Measurements from ENCODE around the gene TMEM132E.

TMEM132E gene

DNA sequence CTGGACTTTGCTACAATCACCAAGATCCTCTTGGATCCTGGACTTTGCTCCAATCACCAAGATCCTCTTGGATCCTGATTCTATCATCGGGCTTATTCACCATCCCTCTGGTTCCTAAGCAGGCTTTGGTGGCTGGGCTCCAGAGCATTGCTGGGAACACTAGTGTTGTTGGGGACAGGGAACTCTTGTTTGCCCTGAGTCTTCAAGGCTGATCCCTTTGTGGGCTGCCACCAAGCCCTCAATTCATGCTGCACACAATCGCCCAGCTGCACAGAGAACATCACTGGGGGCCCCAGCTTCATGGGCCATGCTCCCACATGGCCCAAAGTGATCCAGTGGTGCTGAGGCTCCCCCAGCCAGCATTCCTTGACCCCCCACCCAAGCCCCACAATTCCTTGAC, 88.3 kb downstream of the TMEM132E start:
- H3K4me1 ChIP-seq (ENCODE audit: control insufficient read depth, insufficient read depth, low read length) = no peaks in the 10 kb centered on the region
- H3K27ac ChIP-seq (ENCODE audit: low read depth, low read length) = no peak overlapping the region
- H3K27me3 ChIP-seq (ENCODE audit: control insufficient read depth, insufficient read depth, low read length) = peaks cover 3% of the 10 kb centered on the region
- H3K9ac ChIP-seq (ENCODE audit: low read length) = no peak overlapping the region
- no peaks in the 10 kb centered on the region for H3K36me3 ChIP-seq (ENCODE audit: control insufficient read depth, insufficient read depth, low read length)
- H3K4me3 ChIP-seq (ENCODE audit: low read length) = no peak overlapping the region

DNA sequence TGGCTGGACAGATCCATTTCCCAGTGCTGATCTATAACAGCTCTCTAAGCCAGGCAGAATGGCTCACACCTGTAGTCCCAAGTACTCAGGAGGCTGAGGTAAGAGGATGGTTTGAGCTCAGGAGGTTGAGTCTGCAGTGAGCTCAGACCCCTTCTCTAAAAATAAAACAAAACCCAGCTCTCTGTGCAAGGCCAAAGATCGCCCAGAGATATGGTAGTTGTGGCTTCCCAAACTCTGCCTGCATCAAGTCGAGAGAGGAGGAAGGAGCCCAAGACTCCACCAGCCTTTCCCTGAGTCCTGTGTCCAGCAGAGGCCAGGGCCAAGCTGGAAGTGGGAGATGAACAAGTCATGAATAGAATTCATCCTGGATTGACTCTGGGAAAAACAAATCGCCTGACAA, 88.8 kb downstream of the TMEM132E start:
- Histone ChIP-seq H3K4me1 (ENCODE audit: control insufficient read depth, insufficient read depth, low read length) (no peaks in the 10 kb centered on the region), H3K27me3 (ENCODE audit: control insufficient read depth, insufficient read depth, low read length) (peaks cover 3% of the 10 kb centered on the region), H3K9ac (ENCODE audit: low read length) (no peak overlapping the region), H3K27ac (ENCODE audit: low read depth, low read length) (no peak overlapping the region), H3K4me3 (ENCODE audit: low read length) (no peak overlapping the region), H3K36me3 (ENCODE audit: control insufficient read depth, insufficient read depth, low read length) (no peaks in the 10 kb centered on the region)

DNA sequence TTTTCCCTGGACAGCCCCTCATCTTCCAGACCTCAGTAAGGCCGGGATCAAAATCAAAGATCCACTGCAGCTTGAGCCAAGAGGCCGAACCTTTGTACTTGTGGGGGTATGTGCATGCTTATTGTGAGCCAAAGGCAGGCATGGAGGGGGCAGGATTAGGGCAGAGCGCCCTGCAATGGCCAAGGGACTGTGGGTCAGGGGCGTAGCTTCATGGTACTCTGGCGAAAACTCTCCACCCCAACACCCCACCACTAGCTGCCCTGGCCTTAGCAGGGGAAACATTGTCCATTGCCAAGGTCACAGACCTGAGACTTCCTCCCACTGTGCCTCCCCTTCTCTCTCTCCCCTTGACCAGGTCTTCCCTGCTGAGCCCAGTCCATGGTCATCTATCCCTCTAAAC, 90.1 kb downstream of the TMEM132E start:
- Histone ChIP-seq H3K36me3 (ENCODE audit: control insufficient read depth, insufficient read depth, low read length) (no peaks in the 10 kb centered on the region), H3K27me3 (ENCODE audit: control insufficient read depth, insufficient read depth, low read length) (peaks cover 3% of the 10 kb centered on the region), H3K4me3 (ENCODE audit: low read length) (no peak overlapping the region), H3K4me1 (ENCODE audit: control insufficient read depth, insufficient read depth, low read length) (no peaks in the 10 kb centered on the region), H3K9ac (ENCODE audit: low read length) (no peak overlapping the region), H3K27ac (ENCODE audit: low read depth, low read length) (no peak overlapping the region)

DNA sequence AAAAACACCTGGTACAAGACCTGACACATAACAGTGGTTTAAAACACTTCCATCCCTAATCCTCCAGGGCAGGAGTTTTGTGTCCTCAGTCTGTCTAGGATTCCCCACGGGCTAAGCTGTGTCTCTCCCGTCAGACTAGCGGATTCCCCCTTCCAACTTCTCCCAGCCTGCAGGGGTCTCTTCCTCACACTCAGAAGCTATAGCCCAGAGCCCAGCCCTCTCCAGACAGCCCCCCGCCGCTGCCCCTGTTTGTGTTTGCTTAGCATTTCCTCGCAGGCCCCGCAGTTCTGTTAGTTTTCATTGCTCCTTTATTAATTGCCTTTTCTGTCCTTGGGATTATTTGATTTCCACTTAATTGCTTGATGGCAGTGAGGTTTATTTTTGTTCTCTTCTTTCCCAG, 91.2 kb downstream of the TMEM132E start:
- no peaks in the 10 kb centered on the region for H3K36me3 ChIP-seq (ENCODE audit: control insufficient read depth, insufficient read depth, low read length)
- no peak overlapping the region for H3K9ac ChIP-seq (ENCODE audit: low read length)
- H3K27ac ChIP-seq (ENCODE audit: low read depth, low read length) = no peak overlapping the region
- no peak overlapping the region for H3K4me3 ChIP-seq (ENCODE audit: low read length)
- H3K27me3 ChIP-seq (ENCODE audit: control insufficient read depth, insufficient read depth, low read length) = no peaks in the 10 kb centered on the region
- no peaks in the 10 kb centered on the region for H3K4me1 ChIP-seq (ENCODE audit: control insufficient read depth, insufficient read depth, low read length)

DNA sequence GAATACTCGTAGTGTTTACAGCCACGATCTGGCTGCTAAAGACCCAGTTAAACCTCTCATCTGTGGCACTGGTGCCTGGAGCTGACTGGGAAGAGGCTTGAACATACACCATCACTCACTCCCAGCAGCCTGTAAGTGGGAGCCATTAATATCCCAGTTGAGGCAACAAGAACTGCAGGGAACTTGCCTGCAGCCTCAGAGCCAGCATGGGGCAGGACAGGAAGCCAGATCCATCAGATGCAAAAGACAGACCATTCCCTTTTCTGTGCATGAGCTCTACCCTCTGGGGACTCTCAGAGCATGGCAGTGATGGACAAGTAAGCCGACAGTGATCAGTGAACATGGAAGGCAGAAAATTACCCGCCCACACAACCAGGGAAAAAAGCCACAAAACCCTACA, 91.8 kb downstream of the TMEM132E start:
- H3K27me3 ChIP-seq (ENCODE audit: control insufficient read depth, insufficient read depth, low read length) = no peaks in the 10 kb centered on the region
- no peak overlapping the region for H3K27ac ChIP-seq (ENCODE audit: low read depth, low read length)
- H3K36me3 ChIP-seq (ENCODE audit: control insufficient read depth, insufficient read depth, low read length) = no peaks in the 10 kb centered on the region

DNA sequence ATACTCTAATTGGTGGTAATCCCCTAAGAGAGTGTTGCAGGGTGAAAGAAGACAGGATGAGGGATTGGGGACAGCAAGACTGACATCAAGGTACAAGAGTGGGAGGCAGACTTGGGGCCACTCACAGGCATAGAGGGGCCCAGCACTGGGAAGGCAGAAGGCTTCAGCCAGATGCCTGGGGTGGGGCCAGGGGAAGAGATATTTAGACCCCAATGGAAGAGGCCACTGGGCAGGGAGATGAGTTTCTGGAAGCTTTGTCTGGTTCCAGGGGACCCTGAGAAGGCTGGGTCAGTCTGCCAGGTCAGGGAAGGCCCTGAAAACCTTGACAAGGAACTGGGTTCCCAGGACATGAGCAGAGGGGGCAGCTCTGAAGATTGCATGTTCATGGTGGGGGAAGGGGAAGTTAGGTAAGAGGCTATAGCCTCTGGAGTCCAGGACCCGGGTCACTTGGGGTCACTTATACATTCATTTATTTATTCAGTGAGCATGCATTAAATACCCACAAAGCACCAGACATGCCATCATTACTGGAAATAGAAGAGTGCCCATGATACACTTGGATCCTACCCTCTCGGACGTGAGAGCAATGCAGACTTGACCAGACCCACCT, 92.9 kb downstream of the TMEM132E start:
- Histone ChIP-seq H3K27ac (ENCODE audit: low read depth, low read length) (no peak overlapping the region), H3K9ac (ENCODE audit: low read length) (no peak overlapping the region), H3K4me1 (ENCODE audit: control insufficient read depth, insufficient read depth, low read length) (no peaks in the 10 kb centered on the region), H3K36me3 (ENCODE audit: control insufficient read depth, insufficient read depth, low read length) (no peaks in the 10 kb centered on the region), H3K4me3 (ENCODE audit: low read length) (no peak overlapping the region), H3K27me3 (ENCODE audit: control insufficient read depth, insufficient read depth, low read length) (no peaks in the 10 kb centered on the region)

More for the DNA sequence above, 91.8 kb downstream of the TMEM132E start:
- no peak overlapping the region for H3K4me3 ChIP-seq (ENCODE audit: low read length)
- H3K4me1 ChIP-seq (ENCODE audit: control insufficient read depth, insufficient read depth, low read length) = no peaks in the 10 kb centered on the region
- H3K9ac ChIP-seq (ENCODE audit: low read length) = no peak overlapping the region

DNA sequence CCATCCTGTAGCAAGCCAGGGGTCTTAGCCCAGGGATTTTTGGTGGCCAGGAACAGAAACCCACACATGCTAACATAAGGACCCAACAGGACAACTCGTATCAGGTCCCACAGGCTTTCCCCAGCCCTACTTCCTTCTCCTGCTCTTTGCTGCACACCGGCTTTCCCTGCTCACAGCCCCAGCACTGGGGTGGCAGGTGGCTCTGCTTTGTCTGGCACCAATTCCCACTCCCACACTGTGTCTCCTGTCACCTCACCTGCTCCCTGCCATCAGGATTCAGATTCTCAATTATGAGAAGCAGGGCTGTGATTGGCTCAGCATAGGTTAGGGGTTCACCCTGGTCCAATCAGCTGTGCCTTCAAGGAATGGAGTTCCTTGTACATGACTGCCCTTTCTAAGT, 94.1 kb downstream of the TMEM132E start:
- Histone ChIP-seq H3K27me3 (ENCODE audit: control insufficient read depth, insufficient read depth, low read length) (no peaks in the 10 kb centered on the region), H3K36me3 (ENCODE audit: control insufficient read depth, insufficient read depth, low read length) (no peaks in the 10 kb centered on the region), H3K4me3 (ENCODE audit: low read length) (no peak overlapping the region), H3K27ac (ENCODE audit: low read depth, low read length) (no peak overlapping the region), H3K9ac (ENCODE audit: low read length) (no peak overlapping the region), H3K4me1 (ENCODE audit: control insufficient read depth, insufficient read depth, low read length) (no peaks in the 10 kb centered on the region)

DNA sequence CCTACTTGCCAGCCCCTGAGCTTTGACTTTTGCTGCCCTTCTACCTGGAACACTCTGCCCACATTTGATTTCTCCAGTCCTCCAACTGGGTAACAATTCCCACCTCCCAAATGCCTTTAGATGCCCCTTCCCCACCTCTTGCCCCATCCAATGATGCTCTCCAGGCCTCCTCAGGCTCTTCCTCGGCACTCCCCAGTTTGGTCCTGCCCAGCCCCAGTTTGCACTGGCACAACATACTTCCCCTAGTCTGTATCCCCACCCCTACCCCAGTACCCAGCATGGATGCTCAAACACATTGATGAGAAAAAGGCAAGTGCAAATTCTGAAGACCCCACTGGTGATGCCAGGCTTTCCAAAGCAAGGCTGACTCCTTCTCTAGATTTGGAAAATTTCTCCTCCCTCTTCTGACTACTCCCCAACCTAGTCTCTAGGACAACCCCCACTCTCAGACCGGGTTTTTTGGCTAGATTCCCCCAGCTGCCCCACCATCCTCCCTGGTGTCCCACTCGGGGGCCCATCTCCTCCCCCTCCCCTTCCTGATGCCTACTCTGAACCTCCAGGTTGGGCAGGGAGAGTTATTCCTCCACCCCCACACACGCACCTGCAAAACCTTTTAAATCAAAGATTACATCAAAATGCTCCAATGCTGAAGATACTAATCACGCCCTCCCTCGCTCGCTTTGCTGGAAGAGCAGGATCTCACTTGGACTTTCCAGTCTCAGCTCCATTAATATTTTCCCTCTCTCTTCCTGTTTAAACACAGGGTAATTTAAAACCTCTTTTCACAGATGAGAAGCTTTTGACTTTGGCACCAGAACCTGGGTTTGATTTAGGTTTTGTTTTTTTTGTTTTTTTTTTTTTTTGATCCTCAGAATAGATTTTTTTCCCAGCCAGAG, 94.9 kb downstream of the TMEM132E start:
- no peaks in the 10 kb centered on the region for H3K27me3 ChIP-seq (ENCODE audit: control insufficient read depth, insufficient read depth, low read length)
- no peak overlapping the region for H3K27ac ChIP-seq (ENCODE audit: low read depth, low read length)
- H3K36me3 ChIP-seq (ENCODE audit: control insufficient read depth, insufficient read depth, low read length) = no peaks in the 10 kb centered on the region
- no peaks in the 10 kb centered on the region for H3K4me1 ChIP-seq (ENCODE audit: control insufficient read depth, insufficient read depth, low read length)
- H3K9ac ChIP-seq (ENCODE audit: low read length) = no peak overlapping the region
- H3K4me3 ChIP-seq (ENCODE audit: low read length) = no peak overlapping the region

DNA sequence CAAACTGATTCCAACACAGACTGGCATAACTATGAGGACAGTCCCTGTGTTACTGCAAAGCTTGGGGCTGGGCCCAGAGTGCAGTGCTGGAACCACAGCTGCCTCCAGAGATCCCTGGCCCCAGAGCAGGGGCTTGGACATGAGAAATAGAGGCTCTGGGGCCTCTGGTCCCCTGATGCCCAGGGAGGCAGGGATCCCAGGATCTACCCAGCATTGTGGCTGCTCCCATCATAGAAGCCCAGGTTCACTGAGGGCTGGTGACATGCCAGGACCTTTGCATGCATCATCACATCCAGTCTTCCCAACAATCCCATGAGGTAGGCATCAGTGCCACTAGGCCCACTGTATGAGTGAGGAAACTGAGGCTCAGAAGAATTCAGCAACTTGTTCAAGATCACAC, 95.8 kb downstream of the TMEM132E start:
- Histone ChIP-seq H3K27ac (ENCODE audit: low read depth, low read length) (no peak overlapping the region), H3K4me1 (ENCODE audit: control insufficient read depth, insufficient read depth, low read length) (no peaks in the 10 kb centered on the region), H3K36me3 (ENCODE audit: control insufficient read depth, insufficient read depth, low read length) (no peaks in the 10 kb centered on the region)

DNA sequence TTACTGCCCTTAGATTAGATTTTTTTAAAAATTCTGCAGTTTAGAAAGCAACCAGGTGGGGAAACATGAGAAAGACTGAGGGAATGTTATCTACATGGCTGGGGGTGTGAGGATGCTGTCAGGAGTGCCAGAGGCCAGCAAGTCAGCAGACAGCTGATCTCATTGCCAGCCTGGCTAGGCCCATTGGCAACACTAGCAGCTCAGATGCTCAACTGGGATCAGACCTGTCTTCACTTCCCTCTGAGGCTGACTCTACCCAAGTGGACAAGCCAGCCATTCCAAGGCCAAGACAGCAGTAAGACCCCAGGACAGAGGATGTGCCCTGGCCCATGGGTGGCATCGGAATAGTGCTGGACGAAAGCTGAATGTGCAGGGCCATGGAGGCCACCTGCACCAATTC, 96.2 kb downstream of the TMEM132E start:
- no peaks in the 10 kb centered on the region for H3K36me3 ChIP-seq (ENCODE audit: control insufficient read depth, insufficient read depth, low read length)
- H3K4me1 ChIP-seq (ENCODE audit: control insufficient read depth, insufficient read depth, low read length) = no peaks in the 10 kb centered on the region
- no peaks in the 10 kb centered on the region for H3K27me3 ChIP-seq (ENCODE audit: control insufficient read depth, insufficient read depth, low read length)
- H3K9ac ChIP-seq (ENCODE audit: low read length) = no peak overlapping the region
- H3K4me3 ChIP-seq (ENCODE audit: low read length) = no peak overlapping the region
- H3K27ac ChIP-seq (ENCODE audit: low read depth, low read length) = no peak overlapping the region

More for the DNA sequence above, 95.8 kb downstream of the TMEM132E start:
- Histone ChIP-seq H3K27me3 (ENCODE audit: control insufficient read depth, insufficient read depth, low read length) (no peaks in the 10 kb centered on the region), H3K9ac (ENCODE audit: low read length) (no peak overlapping the region), H3K4me3 (ENCODE audit: low read length) (no peak overlapping the region)

DNA sequence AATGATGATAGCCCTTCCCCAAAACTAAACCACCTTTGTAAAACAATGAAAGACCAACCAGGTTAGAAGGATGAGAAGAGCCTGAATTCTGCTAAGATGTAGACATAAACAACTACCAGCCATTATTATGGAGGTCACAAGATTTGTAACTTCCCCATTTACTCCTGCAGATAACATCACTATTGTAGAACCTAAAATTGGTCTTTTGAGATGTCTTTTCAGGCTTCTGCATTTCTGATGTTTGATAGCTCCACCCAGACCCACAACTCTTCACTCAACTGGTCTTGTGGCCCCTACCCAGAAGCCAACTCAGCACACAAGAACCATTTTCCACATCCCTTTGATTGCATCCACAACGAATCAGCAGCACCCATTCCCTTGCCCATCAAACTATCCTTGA, 100.8 kb downstream of the TMEM132E start:
- no peak overlapping the region for H3K4me3 ChIP-seq (ENCODE audit: low read length)
- H3K27ac ChIP-seq (ENCODE audit: low read depth, low read length) = no peak overlapping the region
- H3K4me1 ChIP-seq (ENCODE audit: control insufficient read depth, insufficient read depth, low read length) = no peaks in the 10 kb centered on the region
- H3K36me3 ChIP-seq (ENCODE audit: control insufficient read depth, insufficient read depth, low read length) = no peaks in the 10 kb centered on the region
- H3K27me3 ChIP-seq (ENCODE audit: control insufficient read depth, insufficient read depth, low read length) = no peaks in the 10 kb centered on the region
- H3K9ac ChIP-seq (ENCODE audit: low read length) = no peak overlapping the region

DNA sequence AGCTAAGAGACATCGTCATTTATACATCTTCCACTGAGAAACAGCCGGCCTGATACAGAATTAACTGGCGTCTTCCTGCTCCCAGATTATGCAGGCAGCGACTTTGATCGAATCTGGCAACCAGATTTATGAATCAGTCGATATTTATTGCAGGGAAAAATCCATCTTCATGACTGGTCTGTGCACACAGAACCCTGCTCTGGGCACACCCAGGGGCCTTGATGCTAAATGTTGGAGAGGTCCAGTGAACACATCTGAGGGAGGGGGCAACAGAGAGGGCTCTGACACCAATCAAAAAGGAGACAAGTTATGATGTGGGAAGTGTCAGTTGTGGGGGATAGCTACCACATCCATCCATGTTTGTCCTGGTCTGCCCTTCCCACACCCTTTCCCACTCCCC, 102.9 kb downstream of the TMEM132E start:
- Histone ChIP-seq H3K4me3 (ENCODE audit: low read length) (no peak overlapping the region), H3K27me3 (ENCODE audit: control insufficient read depth, insufficient read depth, low read length) (no peaks in the 10 kb centered on the region), H3K27ac (ENCODE audit: low read depth, low read length) (no peak overlapping the region), H3K36me3 (ENCODE audit: control insufficient read depth, insufficient read depth, low read length) (no peaks in the 10 kb centered on the region), H3K9ac (ENCODE audit: low read length) (no peak overlapping the region), H3K4me1 (ENCODE audit: control insufficient read depth, insufficient read depth, low read length) (no peaks in the 10 kb centered on the region)

DNA sequence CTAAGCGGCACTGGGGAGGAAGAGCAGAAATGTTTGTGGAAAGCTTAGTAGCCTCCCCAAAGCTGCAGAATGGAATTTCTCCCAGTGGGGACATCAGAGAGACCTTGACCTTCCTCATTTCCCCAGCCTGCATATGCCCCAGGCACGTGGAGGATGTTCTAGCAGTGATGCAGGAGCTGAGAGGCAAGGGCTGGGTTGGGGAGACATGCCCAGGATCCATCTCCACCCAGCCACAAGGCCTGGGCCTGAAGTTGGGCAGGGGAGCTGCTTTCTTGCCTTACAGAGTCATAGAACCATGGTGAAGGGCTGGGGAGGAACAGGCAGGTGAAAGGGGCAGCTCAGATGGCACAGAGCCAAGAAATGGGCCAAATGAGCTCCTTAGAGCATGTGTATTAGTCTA, 104.0 kb downstream of the TMEM132E start:
- no peaks in the 10 kb centered on the region for H3K27me3 ChIP-seq (ENCODE audit: control insufficient read depth, insufficient read depth, low read length)
- H3K36me3 ChIP-seq (ENCODE audit: control insufficient read depth, insufficient read depth, low read length) = no peaks in the 10 kb centered on the region
- H3K27ac ChIP-seq (ENCODE audit: low read depth, low read length) = no peak overlapping the region
- H3K4me1 ChIP-seq (ENCODE audit: control insufficient read depth, insufficient read depth, low read length) = no peaks in the 10 kb centered on the region
- H3K4me3 ChIP-seq (ENCODE audit: low read length) = no peak overlapping the region
- no peak overlapping the region for H3K9ac ChIP-seq (ENCODE audit: low read length)

All from rectal smooth muscle tissue (tissue), 1 donor.